Subcutaneous abdominal adipose tissue (tissue), 5 donors: ENCODE results near the gene HEATR5A.

Experiments
- H3K27ac ChIP-seq: one replicate; pipeline ENCODE4 v1.7.0; 2013; ENCODE audit warnings: low read depth, mild to moderate bottlenecking, inconsistent platforms, low read length, moderate library complexity
- H3K27me3 ChIP-seq, 5 donors: one replicate each; pipeline ENCODE4 v1.7.0; 2013; ENCODE audit warnings: low read length in 5 of 5, inconsistent platforms in 1 of 5; ENCODE audit not compliant: control insufficient read depth in 5 of 5, insufficient read depth in 4 of 5
- H3K36me3 ChIP-seq, 5 donors: one replicate each; pipeline ENCODE4 v1.7.0; 2013; ENCODE audit warnings: low read length in 5 of 5; ENCODE audit not compliant: control insufficient read depth in 5 of 5, insufficient read depth in 5 of 5
- H3K4me1 ChIP-seq, 5 donors: one replicate each; pipeline ENCODE4 v1.7.0; 2013; ENCODE audit warnings: low read length in 5 of 5, mild to moderate bottlenecking in 3 of 5, moderate library complexity in 1 of 5; ENCODE audit not compliant: control insufficient read depth in 5 of 5, insufficient read depth in 5 of 5
- H3K4me3 ChIP-seq, 5 donors: one replicate each; pipeline ENCODE4 v1.7.0; 2013; ENCODE audit warnings: low read length in 5 of 5, low read depth in 1 of 5
- H3K9ac ChIP-seq, 5 donors: one replicate each; pipeline ENCODE4 v1.7.0; 2013; ENCODE audit warnings: low read length in 5 of 5, mild to moderate bottlenecking in 4 of 5, moderate library complexity in 3 of 5
- H3K9me3 ChIP-seq, 5 donors: one replicate each; pipeline ENCODE4 v1.7.0; 2013; ENCODE audit warnings: low read length in 5 of 5; ENCODE audit not compliant: control insufficient read depth in 5 of 5
- donor health status: healthy.
- donor health status: healthy.
- donor health status: healthy.
- donor health status: healthy.
- donor health status: healthy.

The HEATR5A gene

GRCh38 chr14:31292937-31293616 lies 127.3 kb downstream of the HEATR5A start:
- peaks cover 9 to 21% (median 17%) of the 10 kb centered on the region in 5 donors for H3K36me3 ChIP-seq
- H3K9ac ChIP-seq, result no peak overlapping the region
- H3K27me3 ChIP-seq, result no peaks in the 10 kb centered on the region
- H3K4me1 ChIP-seq, result no peaks in the 10 kb centered on the region
- no peaks in the 10 kb centered on the region for H3K9me3 ChIP-seq
- H3K4me3 ChIP-seq, result no peak overlapping the region
- no peak overlapping the region for H3K27ac ChIP-seq

GRCh38 chr14:31291210-31291609 lies 129.1 kb downstream of the HEATR5A start:
- H3K27ac ChIP-seq, result no peak overlapping the region
- no peaks in the 10 kb centered on the region for H3K27me3 ChIP-seq
- H3K9me3 ChIP-seq, result no peaks in the 10 kb centered on the region
- H3K9ac ChIP-seq, result no peak overlapping the region
- peaks cover 9 to 17% (median 14%) of the 10 kb centered on the region in 5 donors for H3K36me3 ChIP-seq
- H3K4me3 ChIP-seq, result no peak overlapping the region
- H3K4me1 ChIP-seq, result no peaks in the 10 kb centered on the region

GRCh38 chr14:31287294-31287972 lies 132.9 kb downstream of the HEATR5A start:
- no peak overlapping the region for H3K9ac ChIP-seq
- H3K4me1 ChIP-seq, result peaks cover 0 to 5% (median 0%) of the 10 kb centered on the region in 5 donors
- no peak overlapping the region for H3K4me3 ChIP-seq
- H3K27me3 ChIP-seq, result no peaks in the 10 kb centered on the region
- no peaks in the 10 kb centered on the region for H3K9me3 ChIP-seq
- no peak overlapping the region for H3K27ac ChIP-seq
- H3K36me3 ChIP-seq, result peaks cover 0 to 3% (median 0%) of the 10 kb centered on the region in 5 donors

GRCh38 chr14:31286456-31287293 lies 133.7 kb downstream of the HEATR5A start:
- Histone ChIP-seq H3K4me1 (peaks cover 0 to 5% (median 0%) of the 10 kb centered on the region in 5 donors), H3K9me3 (no peaks in the 10 kb centered on the region), H3K27me3 (no peaks in the 10 kb centered on the region), H3K36me3 (peaks cover 0 to 3% (median 0%) of the 10 kb centered on the region in 5 donors), H3K9ac (no peak overlapping the region), H3K4me3 (no peak overlapping the region), H3K27ac (no peak overlapping the region)

- no peak overlapping the region for H3K27ac ChIP-seq
- H3K9ac ChIP-seq, result no peak overlapping the region
- peaks cover 0 to 4% (median 0%) of the 10 kb centered on the region in 5 donors for H3K9me3 ChIP-seq
- no peaks in the 10 kb centered on the region for H3K36me3 ChIP-seq
- peaks cover 0 to 5% (median 0%) of the 10 kb centered on the region in 5 donors for H3K4me1 ChIP-seq
- H3K27me3 ChIP-seq, result no peaks in the 10 kb centered on the region
- H3K4me3 ChIP-seq, result no peak overlapping the region
Observed at GRCh38 chr14:31283578-31284252, 136.6 kb downstream of the HEATR5A start.

- Histone ChIP-seq H3K36me3 (no peaks in the 10 kb centered on the region), H3K27ac (no peak overlapping the region), H3K9ac (no peak overlapping the region), H3K9me3 (peaks cover 0 to 5% (median 0%) of the 10 kb centered on the region in 5 donors), H3K27me3 (no peaks in the 10 kb centered on the region), H3K4me1 (peaks cover 0 to 5% (median 0%) of the 10 kb centered on the region in 5 donors), H3K4me3 (no peak overlapping the region)
Observed at GRCh38 chr14:31283153-31283552, 137.2 kb downstream of the HEATR5A start.

- H3K27ac ChIP-seq, result no peak overlapping the region
- H3K4me1 ChIP-seq, result peaks cover 0 to 5% (median 0%) of the 10 kb centered on the region in 5 donors
- H3K4me3 ChIP-seq, result no peak overlapping the region
- H3K9ac ChIP-seq, result no peak overlapping the region
- peaks cover 0 to 5% (median 0%) of the 10 kb centered on the region in 5 donors for H3K9me3 ChIP-seq
- H3K36me3 ChIP-seq, result no peaks in the 10 kb centered on the region
- H3K27me3 ChIP-seq, result no peaks in the 10 kb centered on the region
Observed at GRCh38 chr14:31280871-31281220, 139.5 kb downstream of the HEATR5A start.

GRCh38 chr14:31280132-31280870 lies 140.0 kb downstream of the HEATR5A start:
- H3K27ac ChIP-seq, result no peak overlapping the region
- H3K36me3 ChIP-seq, result no peaks in the 10 kb centered on the region
- no peak overlapping the region for H3K4me3 ChIP-seq
- H3K9me3 ChIP-seq, result peaks cover 0 to 6% (median 0%) of the 10 kb centered on the region in 5 donors
- H3K4me1 ChIP-seq, result peaks cover 0 to 5% (median 0%) of the 10 kb centered on the region in 5 donors
- no peaks in the 10 kb centered on the region for H3K27me3 ChIP-seq
- H3K9ac ChIP-seq, result no peak overlapping the region

GRCh38 chr14:31278883-31279282 lies 141.5 kb downstream of the HEATR5A start:
- Histone ChIP-seq H3K27ac (no peak overlapping the region), H3K4me3 (no peak overlapping the region), H3K36me3 (no peaks in the 10 kb centered on the region)

More at GRCh38 chr14:31278883-31279282, 141.5 kb downstream of the HEATR5A start:
- Histone ChIP-seq H3K4me1 (peaks cover 0 to 2% (median 0%) of the 10 kb centered on the region in 5 donors), H3K9ac (no peak overlapping the region), H3K9me3 (peaks cover 0 to 7% (median 0%) of the 10 kb centered on the region in 5 donors), H3K27me3 (no peaks in the 10 kb centered on the region)
